Activated CD4-positive, alpha-beta T cell treated with anti-CD3 and anti-CD28 coated beads, Interleukin-2, amount 50 U/mL, for 16 hours (primary cell): ENCODE measurements around the gene LDHB.
A peak's percentile ranks its signal among the peaks of the same experiment; 100 is the strongest.
"Not testable (repeated sequence)": the region's sequence is repeated elsewhere in the genome, so short reads cannot be mapped to it uniquely, and the experiment has no call there.

Experiments
- DNase-seq: peaks from one replicate; pipeline ENCODE4 v3.0.0-alpha.2; 2020

The LDHB gene

DNA sequence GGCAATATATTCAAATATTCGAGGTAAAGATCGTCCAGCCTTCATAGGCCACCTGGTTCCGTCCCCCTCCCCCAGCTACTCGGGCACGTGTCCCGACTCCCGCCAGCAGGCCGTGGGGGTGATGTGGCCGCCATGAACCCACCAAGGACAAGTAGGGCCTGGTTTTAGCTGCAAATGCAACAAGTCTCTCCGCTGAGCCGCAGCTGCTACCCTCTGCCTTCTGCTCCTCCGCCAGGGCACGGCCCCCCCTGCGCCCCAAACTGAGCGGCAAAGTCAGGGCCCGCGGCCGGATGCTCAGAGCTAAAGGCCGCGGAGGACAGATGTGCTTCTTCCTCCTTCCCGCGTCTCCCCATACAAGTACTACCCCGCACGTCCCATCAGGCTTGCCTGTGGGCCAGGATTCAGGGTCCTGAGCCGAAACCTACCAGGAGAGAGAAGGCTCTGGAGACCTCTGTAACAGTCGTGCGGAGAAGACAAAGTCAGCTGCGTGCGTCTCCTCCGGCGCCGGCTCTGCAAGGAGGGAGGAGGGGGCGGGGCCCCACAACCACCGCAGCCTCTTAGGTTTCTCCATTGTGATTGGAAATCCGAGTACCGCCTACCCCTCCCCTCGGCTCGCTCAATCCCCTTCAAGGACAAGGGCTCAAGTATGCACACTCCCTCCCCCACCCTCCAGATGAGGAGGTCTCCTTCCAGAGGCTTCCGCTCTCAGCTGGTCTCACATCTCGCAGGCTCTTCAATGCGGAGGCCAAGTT, at the start of gene LDHB:
TSS of gene LDHB (minus strand) at position 517 of the 752 bp plus-strand sequence. CDS start 3,171 bp downstream, outside the sequence.
- peak; percentile 97 for DNase-seq

DNA sequence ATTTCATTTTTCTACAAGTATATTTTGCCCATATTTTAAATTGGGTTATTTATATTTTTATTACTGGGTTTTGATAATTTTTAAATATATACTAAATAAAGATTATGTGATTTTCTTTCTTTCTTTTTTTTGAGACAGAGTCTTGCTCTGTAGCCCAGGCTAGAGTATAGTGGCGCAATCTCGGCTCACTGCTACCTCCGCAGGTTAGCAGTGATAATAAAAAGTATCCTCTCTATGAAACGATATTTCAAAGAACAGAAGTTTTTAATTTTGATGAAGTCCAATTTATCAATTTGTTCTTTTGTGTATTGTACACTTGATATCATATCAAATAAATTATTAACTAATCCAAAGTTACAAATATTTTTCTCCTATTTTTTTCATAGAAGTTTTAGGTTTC, 47.2 kb upstream of the LDHB start:
- no peak for DNase-seq

DNA sequence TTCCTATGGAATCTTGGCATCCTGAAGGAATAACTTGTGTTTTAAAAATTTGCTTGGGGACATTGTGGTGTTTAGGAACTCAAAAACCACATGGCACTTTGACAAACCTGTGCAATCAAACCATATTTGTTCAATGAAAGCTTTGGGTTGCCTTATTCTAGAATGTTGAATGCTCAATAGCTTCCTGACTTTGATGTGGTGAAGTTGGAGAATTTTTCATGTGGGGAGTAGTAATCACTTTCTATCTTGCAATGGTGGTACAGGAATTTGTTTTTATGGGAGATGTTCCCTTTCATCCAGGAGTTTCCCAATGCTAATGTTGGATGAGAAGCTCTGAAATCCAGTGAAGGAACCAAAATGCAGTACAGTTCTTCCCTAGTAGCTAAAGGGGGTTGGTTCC, 42.2 kb upstream of the LDHB start:
- DNase-seq: no peak

DNA sequence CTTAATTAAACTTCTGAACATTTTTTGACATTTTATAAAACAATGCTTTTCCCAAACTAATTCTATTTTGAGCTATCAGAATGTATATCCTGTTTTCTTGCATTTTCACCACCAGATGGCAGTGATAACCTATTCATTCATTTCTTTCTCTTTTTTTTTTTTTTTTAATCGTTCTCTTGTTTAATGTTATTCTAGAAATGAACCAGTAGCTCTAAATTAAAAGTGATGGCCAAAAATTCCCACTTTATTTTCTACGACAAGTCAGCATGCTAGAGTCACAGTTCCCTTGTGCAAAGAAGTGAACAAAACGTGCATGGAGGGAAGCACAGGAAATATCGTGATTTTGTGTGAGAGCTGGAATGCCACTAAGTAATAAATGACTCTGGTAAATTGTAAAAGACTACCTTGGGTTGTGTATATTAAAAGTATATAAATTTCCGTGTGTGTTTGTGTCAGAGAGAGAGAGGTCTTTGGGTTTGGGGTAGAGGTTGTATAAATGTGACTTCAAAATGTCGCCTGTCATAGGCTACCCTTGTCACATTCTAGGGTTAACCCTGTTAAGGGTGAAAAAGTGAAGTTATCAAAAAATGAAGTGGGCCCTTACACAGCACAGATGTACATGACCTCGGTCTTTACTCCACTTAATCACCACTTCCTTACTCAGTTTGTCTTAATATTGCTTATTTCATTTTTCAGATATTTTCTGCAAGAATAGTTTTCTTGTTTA, 40.4 kb upstream of the LDHB start:
- DNase-seq: peak; percentile 26

DNA sequence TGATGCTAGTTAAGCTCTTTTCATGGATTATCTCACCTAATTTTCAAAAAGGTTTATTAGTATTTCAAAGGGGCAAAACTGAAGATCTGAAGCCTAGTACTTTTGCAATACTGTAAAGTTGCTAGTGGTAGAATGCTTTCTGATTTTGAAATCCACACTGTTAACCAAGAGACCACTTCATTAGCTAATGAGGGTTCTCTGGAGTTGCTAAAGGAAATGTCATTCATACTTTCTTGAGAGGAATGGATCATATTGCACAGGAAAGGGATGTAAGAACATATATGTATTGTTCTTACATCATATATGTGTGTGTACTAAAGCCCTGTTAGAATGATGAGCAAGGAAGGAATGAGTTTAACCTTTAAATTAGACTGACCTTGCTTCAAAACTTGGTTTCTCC, 39.0 kb upstream of the LDHB start:
- DNase-seq: no peak

DNA sequence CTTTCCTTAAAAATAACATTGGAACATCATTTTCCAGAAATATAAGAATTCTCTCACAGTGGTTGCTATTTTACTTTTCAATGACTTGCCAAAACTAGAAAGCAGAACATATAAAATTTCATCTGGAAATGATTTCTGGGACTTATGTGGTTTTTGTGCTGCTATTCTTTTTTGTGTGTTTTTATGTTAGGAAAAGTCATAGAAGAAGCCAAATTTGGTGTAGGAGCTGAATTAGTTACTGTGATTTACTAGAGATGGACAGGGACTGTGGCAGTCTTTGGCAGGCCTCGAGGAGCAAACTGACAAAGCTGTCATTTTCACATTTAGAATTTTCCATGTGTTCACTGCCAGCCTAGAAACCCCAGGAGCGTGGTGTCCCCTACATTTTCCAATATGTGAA, 38.3 kb upstream of the LDHB start:
- no peak for DNase-seq

DNA sequence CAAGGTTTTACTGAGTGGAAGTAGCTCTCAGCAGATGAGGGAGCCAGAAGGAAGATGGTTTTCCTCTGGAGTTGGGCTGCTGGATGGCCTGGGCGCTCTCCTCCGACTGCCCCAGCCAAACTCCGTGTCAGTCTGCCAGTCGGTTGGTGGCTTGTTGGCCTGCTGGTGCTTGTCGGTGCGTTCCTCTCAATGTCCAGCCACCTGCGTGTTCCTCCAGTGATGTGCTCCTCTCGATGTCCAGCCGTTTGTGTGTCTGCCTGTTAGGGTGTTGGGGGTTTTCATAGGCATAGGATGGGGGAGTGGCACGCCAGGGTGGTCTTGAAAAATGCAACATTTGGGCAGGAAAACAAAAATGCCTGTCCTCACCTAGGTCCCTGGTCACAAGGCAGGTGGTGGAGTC, 37.0 kb upstream of the LDHB start:
- DNase-seq: no peak

DNA sequence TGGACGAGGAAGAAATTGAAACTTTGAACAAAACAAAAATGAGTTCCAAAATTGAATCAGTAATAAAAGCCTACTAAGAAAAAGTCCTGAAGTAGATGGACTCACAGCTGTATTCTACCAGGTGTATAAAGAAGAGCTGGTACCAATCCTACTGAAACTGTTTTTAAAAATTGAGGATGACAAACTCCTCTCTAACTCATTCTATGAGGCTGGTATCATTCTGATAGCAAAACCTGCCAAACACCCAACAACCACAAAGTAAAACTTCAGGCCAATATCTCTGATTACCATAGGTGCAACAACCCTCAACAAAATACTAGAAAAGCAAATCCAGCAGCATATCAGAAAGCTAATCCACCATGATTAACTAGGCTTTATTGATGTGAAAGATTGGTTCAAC, 33.9 kb upstream of the LDHB start:
- no peak for DNase-seq

DNA sequence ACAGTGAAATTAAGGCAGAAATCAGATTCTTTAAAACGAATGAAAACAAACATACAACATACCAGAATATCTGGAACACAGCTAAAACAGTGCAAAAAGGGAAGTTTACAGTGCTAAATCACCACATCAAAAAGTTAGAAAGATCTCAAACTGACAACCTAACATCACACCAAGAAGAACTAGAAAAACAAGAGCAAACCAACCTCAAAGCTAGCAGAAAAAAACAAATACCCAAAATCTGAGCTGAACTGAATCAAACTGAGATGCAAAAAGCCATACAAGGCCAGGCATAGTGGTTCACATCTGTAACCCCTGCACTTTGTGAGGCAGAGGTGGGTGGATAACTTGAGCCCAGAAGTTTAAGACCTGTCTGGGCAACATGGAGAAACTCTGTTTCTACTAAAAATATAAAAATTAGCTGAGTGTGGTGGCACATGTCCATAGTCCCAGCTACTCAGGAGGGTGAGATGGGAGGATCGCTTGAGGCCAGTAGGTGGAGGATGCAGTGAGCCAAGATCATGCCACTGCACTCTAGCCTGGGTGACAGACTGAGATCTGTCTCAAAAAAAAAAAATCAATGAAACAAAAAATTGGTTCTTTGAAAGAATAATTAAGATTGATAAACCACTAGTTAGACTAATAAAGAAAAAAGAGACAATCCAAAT, 33.2 kb upstream of the LDHB start:
- DNase-seq: no peak

DNA sequence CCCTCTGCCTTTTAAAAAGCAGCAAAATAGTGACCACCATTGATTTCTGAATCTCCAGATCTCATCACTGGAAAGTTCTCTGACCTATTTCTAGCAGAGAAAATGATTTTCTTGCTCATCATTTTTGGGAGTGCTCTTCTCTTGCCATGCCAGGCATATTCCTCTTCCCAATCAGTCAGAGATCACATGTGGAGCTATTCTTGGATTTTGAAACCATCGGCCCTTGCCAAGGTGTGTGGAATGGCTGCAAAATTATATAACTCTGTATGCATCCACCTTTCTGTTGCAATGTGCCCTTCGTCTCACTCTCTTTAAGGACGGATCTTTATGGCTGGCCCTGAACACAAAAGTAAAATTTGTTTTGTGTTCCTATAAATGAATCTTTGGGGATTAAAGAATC, 25.5 kb upstream of the LDHB start:
- DNase-seq: no peak

DNA sequence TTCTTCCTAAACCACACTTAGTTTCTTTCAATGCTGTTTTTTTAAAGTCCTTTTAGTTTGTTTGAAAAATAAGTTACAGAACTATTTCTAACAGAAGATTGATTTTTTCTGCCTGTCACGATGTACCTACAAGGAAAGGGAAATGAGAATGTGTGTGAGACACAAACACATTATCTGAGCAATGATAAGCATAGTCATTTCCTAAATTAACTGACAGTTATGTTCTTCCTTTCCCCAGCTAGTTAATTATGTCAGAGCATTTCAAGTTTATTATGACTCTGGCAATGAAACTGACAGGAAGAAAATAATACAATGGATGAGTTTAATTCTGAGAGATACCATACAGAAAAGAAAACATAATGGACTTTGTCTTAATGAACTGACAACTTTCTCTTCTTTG, 21.3 kb upstream of the LDHB start:
- peak; percentile 30 for DNase-seq

DNA sequence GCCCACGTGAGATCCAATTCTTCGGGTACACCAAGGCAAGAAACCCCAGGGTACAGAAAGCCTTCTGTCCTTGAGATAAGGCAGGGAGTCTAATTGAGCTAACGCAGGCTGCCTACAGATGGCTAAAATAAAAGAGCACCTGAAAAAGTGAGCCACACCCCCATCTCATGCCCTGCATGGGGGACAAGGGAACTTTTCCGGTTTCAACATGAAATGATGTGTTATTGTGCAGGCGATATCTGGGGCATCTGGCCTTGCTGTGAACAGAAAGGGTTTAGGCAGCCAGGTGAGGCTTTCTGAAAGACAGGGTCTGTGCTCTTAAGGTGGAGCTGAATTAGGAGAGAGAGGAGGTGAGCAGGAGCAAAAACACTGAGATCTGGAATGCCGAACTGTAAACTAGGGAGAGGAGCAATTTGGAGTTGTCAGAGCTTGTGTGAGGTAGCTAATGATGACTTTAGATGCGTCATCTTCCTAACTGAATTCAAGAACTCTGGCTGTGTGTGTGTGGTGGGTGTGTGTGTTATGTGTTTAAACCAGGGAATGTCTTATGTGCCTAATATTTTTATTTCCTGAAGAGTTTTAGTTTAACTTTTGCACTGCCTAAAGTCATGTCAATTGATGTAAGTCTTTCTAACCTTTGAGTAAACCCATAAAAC, 20.1 kb upstream of the LDHB start:
- DNase-seq: no peak

DNA sequence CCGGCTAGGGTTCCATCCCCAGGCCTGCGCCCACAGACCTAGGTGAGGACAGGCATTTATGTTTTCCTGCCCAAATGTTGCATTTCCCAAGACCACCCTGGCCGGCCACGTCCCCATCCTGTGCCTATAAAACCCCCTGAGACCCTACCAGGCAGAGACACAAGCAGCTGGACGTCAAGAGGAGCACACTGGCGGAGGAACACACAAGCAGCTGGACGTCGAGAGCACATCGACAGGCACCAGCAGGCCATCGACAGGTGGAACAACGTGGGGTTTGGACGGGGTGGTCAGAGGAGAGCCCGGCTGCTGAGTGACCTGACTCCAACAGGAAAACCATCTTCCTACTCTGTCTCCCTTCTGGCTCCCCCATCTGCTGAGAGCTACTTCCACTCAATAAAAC, 19.6 kb upstream of the LDHB start:
- DNase-seq: no peak

DNA sequence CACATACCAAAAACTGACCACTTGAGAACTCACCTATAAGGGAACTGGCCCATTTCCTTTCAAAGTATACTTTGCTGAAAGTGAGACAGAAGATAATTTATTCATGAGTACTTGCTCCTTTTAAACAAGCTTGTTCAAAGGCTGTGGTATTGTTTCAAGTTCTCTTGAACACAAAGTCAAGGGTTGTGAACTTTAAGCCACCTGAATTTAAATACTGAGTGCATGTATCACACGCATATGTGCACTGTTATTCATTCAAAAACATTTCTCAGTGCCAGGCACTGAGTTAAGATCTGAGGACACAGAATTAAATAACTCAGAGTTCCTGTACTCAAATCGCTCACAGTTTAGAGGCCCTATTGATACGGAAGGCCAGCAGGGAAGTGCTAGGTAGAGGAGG, 19.1 kb upstream of the LDHB start:
- DNase-seq: no peak

DNA sequence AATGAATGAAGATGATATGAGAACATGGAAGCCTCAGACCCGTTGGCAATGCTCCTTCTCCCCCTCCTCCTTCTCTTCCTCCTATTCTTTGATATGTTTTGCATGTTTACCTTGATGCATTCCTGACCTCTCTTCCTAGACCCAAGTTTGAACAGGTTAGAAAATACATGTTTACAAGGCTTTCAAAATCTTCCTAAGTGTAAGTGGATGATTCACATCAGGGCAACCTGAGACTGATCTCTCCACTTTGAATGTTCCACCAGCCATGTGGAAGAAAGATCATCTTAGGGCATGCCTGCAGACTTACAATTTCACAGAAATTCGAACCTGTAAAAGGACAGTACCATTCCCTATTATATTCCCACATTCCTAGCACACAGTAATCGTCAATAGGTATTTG, 18.0 kb upstream of the LDHB start:
- DNase-seq: no peak

DNA sequence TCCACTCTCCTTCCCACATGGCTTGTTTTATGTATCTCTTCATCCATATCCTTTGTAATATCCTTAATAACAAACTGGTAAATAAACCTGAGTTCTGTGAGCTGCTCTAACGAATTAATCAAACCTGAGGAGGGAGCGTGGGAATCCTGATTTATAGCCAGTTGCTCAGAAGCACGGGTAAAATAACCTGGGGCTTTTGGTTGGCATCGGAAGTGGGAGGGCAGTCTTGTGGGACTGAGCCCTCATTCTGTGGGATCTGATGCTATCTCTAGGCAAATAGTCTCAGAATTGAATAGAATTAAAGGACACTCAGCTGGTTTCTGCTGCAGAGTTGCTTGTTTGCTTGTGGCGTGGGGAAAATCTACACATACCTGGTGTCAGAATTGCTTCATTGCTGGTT, 17.5 kb upstream of the LDHB start:
- no peak for DNase-seq

DNA sequence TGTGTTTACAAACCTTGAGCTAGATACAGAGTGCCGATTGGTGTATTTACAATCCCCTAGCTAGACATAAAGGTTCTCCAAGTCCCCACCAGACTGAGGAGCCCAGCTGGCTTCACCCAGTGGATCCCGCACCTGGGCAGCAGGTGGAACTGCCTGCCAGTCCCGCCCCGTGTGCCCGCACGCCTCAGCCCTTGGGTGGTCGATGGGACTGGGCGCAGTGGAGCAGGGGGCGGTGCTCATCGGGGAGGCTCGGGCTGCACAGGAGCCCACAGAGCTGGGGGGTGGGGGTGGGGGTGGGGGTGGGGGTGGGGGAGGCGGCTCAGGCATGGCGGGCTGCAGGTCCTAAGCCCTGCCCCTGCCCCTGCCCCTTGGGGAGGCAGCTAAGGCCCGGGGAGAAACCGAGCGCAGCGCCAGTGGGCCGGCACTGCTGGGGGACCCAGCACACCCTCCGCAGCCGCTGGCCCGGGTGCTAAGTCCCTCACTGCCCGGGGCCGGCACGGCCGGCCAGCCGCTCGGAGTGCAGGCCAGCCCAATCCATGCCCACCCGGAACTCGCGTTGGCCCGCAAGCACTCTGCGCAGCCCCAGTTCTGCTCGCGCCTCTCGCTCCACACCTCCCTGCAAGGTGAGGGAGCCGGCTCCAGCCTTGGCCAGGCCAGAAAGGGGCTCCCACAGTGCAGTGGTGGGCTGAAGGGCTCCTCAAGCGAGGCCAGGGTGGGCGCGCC, 16.3 kb upstream of the LDHB start:
- DNase-seq: not testable (repeated sequence)

DNA sequence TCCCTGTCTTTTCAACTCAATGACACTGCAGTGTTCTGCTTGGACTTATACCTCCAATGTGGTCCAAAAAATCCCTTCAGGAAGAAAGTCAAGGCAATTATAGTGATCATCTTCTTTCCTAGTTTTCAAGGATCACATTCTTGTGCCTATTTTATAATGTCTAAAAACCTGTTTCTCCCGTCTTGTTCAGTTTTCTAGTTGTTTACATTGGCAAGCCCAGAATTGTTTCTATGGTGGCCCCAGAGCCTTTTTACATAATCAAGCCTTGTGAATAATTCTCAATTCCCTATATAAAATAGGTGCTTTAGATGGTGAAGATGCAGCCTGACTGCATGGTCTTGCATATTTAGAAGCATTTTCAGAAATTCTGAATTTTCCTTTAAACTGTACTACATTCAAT, 14.5 kb upstream of the LDHB start:
- no peak for DNase-seq

DNA sequence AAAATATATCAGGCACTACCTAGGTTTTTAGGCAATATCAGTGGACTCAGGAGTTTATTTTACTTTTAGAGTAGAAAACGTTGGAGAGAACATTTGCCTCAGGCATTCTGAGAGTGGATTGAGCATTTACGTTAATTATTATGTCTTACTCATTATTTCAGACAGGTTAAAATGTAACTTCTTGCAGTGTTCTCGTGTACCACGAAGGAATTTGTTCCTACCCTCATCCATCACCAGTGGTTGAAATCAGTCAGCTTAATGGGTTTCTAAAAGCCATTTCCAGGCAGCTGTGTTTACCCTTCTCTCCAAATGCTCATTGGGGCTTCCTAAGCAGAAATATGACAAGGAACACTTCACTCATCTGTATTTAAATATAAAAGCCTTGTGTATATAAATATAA, 9.1 kb upstream of the LDHB start:
- no peak for DNase-seq

DNA sequence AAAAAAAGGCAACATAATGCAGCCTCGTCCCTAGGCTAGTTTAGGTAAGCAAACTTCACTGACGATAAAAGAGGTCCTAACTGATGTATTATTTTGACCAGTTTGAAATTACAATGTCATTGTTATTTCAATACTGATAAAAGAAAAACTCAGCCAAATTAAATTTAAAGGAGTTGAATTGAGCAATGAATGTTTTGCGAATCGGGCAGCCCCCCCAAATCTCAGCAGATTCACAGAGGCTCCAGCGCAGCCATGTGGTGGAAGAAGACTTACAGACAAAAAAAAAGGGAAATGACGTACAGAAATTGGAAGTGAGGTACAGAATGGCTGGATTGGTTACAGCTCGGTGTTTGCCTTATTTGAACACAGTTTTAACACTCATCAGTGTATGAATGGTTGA, 8.2 kb upstream of the LDHB start:
- no peak for DNase-seq

DNA sequence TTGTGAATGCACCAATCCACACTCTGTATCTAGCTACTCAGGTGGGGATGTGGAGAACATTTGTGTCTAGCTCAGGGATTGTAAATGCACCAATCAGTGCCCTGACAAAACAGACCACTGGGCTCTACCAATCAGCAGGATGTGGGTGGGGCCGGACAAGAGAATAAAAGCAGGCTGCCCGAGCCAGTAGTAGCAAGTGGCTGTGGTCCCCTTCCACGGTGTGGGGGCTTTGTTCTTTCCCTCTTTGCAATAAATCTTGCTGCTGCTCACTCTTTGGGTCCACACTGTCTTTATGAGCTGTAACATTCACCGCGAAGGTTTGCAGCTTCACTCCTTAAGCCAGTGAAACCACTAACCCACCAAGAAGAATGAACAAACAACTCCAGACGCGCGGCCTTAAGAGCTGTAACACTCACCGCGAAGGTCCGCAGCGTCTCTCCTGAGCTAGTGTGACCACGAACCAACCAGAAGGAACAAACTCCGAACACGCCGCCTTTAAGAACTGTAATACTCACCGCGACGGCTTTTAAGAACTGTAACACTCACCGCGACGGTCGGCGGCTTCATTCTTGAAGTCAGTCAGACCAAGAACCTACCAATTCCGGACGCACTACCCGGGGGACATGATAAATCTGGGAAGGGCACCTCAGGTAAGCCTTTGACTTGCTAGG, 4.6 kb upstream of the LDHB start:
- no peak for DNase-seq

DNA sequence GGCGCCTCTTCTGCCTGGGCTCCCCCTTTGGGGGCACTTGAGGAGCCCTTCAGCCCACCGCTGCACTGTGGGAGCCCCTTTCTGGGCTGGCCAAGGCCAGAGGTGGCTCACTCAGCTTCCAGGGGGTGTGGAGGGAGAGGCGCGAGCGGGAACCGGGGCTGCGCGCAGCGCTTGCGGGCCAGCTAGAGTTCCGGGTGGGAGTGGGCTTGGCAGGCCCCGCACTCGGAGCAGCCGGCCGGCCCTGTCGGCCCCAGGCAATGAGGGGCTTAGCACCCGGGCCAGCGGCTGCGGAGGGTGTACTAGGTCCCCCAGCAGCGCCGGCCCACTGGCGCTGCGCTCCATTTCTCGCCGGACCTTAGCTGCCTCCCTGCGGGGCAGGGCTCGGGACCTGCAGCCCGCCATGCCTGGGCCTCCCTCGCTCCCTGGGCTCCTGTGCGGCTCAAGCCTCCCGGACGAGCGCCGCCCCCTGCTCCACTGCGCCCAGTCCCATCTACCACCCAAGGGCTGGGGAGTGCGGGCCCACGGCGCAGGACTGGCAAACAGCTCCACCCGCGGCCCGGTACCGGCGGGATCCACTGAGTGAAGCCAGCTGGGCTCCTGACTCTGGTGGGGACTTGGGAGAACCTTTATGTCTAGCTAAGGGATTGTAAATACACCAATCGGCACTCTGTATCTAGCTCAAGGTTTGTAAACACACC, 3.9 kb upstream of the LDHB start:
- not testable (repeated sequence) for DNase-seq
